GM23338 (cell line): ENCODE measurements around the gene WHAMM. TPM values are rescaled to one million over a fixed set of nuclear protein-coding genes. Genes with fewer than 3 reads are reported as not detected.

Source experiments
- ATAC-seq: fragments of 200-7000 bp; cut with Tn5 transposase; 3 replicates; pipeline ENCODE4 v1.9.1; 2020
- DNase-seq: peaks from one replicate; pipeline ENCODE4 v3.0.0-alpha.2; 2015; ENCODE audit warnings: low spot score
- H2AFZ ChIP-seq: fragments of 200-600 bp; sonication (generic); 2 replicates; pipeline ENCODE4 v1.8.0; 2016; ENCODE audit warnings: antibody characterized with exemption, mild to moderate bottlenecking, moderate library complexity
- H3F3A ChIP-seq: fragments of 200-600 bp; sonication (generic); replicated peaks from 2 replicates; pipeline ENCODE4 v1.8.0; 2017; ENCODE audit warnings: antibody characterized with exemption, mixed run types, low read depth
- H3K27ac ChIP-seq: fragments of 200-600 bp; sonication (generic); 2 replicates; pipeline ENCODE4 v1.6.1; 2016; ENCODE audit warnings: low read depth
- H3K27me3 ChIP-seq: fragments of 200-600 bp; sonication (generic); 2 replicates; pipeline ENCODE4 v1.8.0; 2016; ENCODE audit warnings: mild to moderate bottlenecking, mixed run types, moderate library complexity; ENCODE audit not compliant: insufficient read depth
- H3K36me3 ChIP-seq: fragments of 200-600 bp; sonication (generic); 2 replicates; pipeline ENCODE4 v1.8.0; 2016; ENCODE audit warnings: mild to moderate bottlenecking; ENCODE audit not compliant: insufficient read depth
- H3K4me1 ChIP-seq: fragments of 200-600 bp; sonication (generic); 2 replicates; pipeline ENCODE4 v1.8.0; 2016; ENCODE audit warnings: mild to moderate bottlenecking, moderate library complexity; ENCODE audit not compliant: insufficient read depth
- H3K4me2 ChIP-seq: fragments of 200-600 bp; sonication (generic); 2 replicates; pipeline ENCODE4 v1.7.1; 2017; ENCODE audit warnings: mixed run types
- H3K4me3 ChIP-seq: fragments of 200-600 bp; sonication (generic); 2 replicates; pipeline ENCODE4 v1.6.1; 2016; ENCODE audit warnings: mixed run types
- H3K79me2 ChIP-seq: fragments of 200-600 bp; sonication (generic); replicated peaks from 2 replicates; pipeline ENCODE4 v1.8.0; 2017; ENCODE audit warnings: mild to moderate bottlenecking; ENCODE audit not compliant: insufficient read depth
- H3K9me2 ChIP-seq: fragments of 200-600 bp; sonication (generic); 2 replicates; pipeline ENCODE4 v1.8.0; 2017; ENCODE audit not compliant: insufficient read depth
- H4K20me1 ChIP-seq: fragments of 200-600 bp; sonication (generic); replicated peaks from 2 replicates; pipeline ENCODE4 v1.8.0; 2017; ENCODE audit warnings: mild to moderate bottlenecking; ENCODE audit not compliant: insufficient read depth
- H3K27ac Mint-ChIP-seq: 2 replicates; pipeline ENCODE4 v1.8.0; 2020; ENCODE audit warnings: inconsistent platforms, mild to moderate bottlenecking, moderate library complexity, mixed read lengths
- H3K27me3 Mint-ChIP-seq: 3 replicates; pipeline ENCODE4 v1.8.0; 2022; ENCODE audit warnings: low read depth, mild to moderate bottlenecking, moderate library complexity, mixed read lengths, inconsistent platforms; ENCODE audit not compliant: insufficient read depth, poor library complexity
- H3K36me3 Mint-ChIP-seq: 3 replicates; pipeline ENCODE4 v1.8.0; 2021; ENCODE audit warnings: low read depth, mild to moderate bottlenecking, inconsistent platforms, moderate library complexity, mixed read lengths
- H3K4me1 Mint-ChIP-seq: 3 replicates; pipeline ENCODE4 v1.8.0; 2020; ENCODE audit warnings: mild to moderate bottlenecking, inconsistent platforms, mixed read lengths
- H3K4me3 Mint-ChIP-seq: 3 replicates; pipeline ENCODE4 v1.8.0; 2021; ENCODE audit warnings: moderate library complexity, mild to moderate bottlenecking, inconsistent platforms, mixed read lengths
- H3K9me3 Mint-ChIP-seq: 3 replicates; pipeline ENCODE4 v1.8.0; 2020; ENCODE audit warnings: moderate library complexity, mild to moderate bottlenecking, inconsistent platforms, mixed read lengths
- CREB1 ChIP-seq: fragments of 250-450 bp; sonication (Bioruptor Pico); IDR thresholded peaks from 2 replicates; pipeline ENCODE4 v1.5.0; 2020; ENCODE audit warnings: low read depth, mild to moderate bottlenecking, moderate library complexity
- EZH2 ChIP-seq: fragments of 200-600 bp; sonication (generic); IDR thresholded peaks from one replicate; pipeline ENCODE4 v1.8.0; 2017; ENCODE audit warnings: antibody characterized with exemption, mild to moderate bottlenecking, low read depth; ENCODE audit not compliant: unreplicated experiment
- EZH2phosphoT487 ChIP-seq: fragments of 200-600 bp; sonication (generic); IDR thresholded peaks from one replicate; pipeline ENCODE4 v1.8.1; 2018; ENCODE audit warnings: antibody characterized with exemption; ENCODE audit not compliant: unreplicated experiment
- NANOG ChIP-seq: IDR thresholded peaks from 2 replicates; pipeline ENCODE4 v1.6.1; 2016; ENCODE audit warnings: antibody characterized with exemption, borderline replicate concordance
- STAT1 ChIP-seq: IDR thresholded peaks from one replicate; pipeline ENCODE4 v1.6.1; 2016; ENCODE audit warnings: antibody characterized with exemption; ENCODE audit not compliant: unreplicated experiment
- ZNF114 ChIP-seq: fragments of 250-450 bp; sonication (Bioruptor Pico); IDR thresholded peaks from 2 replicates; pipeline ENCODE4 v1.5.0; 2020; ENCODE audit warnings: mild to moderate bottlenecking, moderate library complexity
- polyA plus RNA-seq: library from polyadenylated mRNA; unstranded; fragments of >200 nt; fragmentation: Nextera tagmentation; extraction: Ambion mirVana; gene quantifications from 2 replicates; pipeline ENCODE4 v1.2.1, GENCODE V29; 2016
- total RNA-seq: library from RNA; depleted of rRNA; stranded (reverse); fragments of >200 nt; shearing (Covaris generic); gene quantifications from 2 replicates; pipeline ENCODE4 v1.2.3, GENCODE V29; 2014
- TF ChIP-seq, protein P1 (sequence below): IDR thresholded peaks from one replicate; pipeline ENCODE4 v1.6.1; 2018; ENCODE audit warnings: antibody characterized with exemption; ENCODE audit not compliant: unreplicated experiment
- TF ChIP-seq, protein P2 (sequence below), 2 experiments: fragments of 200-600 bp in 1 of 2; sonication (generic) in 1 of 2; conservative IDR thresholded peaks; 2 replicates each; pipeline versions ENCODE4 v1.5.1 to v1.6.1; 2016 to 2017; ENCODE audit warnings: antibody characterized with exemption in 2 of 2, low read depth in 2 of 2, mild to moderate bottlenecking in 2 of 2, moderate library complexity in 1 of 2
- TF ChIP-seq, protein P3 (sequence below): IDR thresholded peaks from 2 replicates; pipeline ENCODE4 v1.6.1; 2016; ENCODE audit warnings: antibody characterized with exemption

The WHAMM gene
- total and polyA plus RNA-seq, 2 experiments from 2014 or later: 2.2 to 4.1 TPM

DNA sequence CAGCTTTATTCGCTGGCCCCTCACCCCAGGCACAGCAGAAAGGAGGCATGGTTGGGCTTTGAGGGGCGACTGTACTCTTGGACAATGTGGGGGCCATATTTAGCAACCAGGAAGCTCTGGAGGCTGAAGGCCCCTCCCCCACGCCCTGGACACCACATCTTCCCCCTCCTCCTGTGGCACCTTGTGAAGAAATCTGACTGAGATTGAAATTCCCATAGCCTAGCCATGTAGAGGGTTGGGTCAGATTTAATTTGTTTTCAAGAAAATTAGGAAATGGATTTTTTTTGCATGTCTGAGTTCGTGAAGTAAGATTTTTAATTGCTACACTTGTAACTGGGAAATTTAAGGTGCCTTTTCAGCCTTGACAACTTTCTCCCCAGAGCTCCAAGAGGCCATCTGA, 28.1 kb upstream of the WHAMM start (continued):
- TF ChIP-seq, protein P1, sequence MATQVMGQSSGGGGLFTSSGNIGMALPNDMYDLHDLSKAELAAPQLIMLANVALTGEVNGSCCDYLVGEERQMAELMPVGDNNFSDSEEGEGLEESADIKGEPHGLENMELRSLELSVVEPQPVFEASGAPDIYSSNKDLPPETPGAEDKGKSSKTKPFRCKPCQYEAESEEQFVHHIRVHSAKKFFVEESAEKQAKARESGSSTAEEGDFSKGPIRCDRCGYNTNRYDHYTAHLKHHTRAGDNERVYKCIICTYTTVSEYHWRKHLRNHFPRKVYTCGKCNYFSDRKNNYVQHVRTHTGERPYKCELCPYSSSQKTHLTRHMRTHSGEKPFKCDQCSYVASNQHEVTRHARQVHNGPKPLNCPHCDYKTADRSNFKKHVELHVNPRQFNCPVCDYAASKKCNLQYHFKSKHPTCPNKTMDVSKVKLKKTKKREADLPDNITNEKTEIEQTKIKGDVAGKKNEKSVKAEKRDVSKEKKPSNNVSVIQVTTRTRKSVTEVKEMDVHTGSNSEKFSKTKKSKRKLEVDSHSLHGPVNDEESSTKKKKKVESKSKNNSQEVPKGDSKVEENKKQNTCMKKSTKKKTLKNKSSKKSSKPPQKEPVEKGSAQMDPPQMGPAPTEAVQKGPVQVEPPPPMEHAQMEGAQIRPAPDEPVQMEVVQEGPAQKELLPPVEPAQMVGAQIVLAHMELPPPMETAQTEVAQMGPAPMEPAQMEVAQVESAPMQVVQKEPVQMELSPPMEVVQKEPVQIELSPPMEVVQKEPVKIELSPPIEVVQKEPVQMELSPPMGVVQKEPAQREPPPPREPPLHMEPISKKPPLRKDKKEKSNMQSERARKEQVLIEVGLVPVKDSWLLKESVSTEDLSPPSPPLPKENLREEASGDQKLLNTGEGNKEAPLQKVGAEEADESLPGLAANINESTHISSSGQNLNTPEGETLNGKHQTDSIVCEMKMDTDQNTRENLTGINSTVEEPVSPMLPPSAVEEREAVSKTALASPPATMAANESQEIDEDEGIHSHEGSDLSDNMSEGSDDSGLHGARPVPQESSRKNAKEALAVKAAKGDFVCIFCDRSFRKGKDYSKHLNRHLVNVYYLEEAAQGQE: no peak
- TF ChIP-seq, protein P2, sequence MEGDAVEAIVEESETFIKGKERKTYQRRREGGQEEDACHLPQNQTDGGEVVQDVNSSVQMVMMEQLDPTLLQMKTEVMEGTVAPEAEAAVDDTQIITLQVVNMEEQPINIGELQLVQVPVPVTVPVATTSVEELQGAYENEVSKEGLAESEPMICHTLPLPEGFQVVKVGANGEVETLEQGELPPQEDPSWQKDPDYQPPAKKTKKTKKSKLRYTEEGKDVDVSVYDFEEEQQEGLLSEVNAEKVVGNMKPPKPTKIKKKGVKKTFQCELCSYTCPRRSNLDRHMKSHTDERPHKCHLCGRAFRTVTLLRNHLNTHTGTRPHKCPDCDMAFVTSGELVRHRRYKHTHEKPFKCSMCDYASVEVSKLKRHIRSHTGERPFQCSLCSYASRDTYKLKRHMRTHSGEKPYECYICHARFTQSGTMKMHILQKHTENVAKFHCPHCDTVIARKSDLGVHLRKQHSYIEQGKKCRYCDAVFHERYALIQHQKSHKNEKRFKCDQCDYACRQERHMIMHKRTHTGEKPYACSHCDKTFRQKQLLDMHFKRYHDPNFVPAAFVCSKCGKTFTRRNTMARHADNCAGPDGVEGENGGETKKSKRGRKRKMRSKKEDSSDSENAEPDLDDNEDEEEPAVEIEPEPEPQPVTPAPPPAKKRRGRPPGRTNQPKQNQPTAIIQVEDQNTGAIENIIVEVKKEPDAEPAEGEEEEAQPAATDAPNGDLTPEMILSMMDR (conservative IDR thresholded peaks at IDR 0.05; ENCODE audit: low read depth in 2 of 2): no peak
- TF ChIP-seq EZH2phosphoT487 (no peak), ZNF114 (CRISPR knock-in tag) (no peak), EZH2 (no peak), CREB1 (CRISPR knock-in tag) (no peak), NANOG (no peak)
- TF ChIP-seq, protein P3, sequence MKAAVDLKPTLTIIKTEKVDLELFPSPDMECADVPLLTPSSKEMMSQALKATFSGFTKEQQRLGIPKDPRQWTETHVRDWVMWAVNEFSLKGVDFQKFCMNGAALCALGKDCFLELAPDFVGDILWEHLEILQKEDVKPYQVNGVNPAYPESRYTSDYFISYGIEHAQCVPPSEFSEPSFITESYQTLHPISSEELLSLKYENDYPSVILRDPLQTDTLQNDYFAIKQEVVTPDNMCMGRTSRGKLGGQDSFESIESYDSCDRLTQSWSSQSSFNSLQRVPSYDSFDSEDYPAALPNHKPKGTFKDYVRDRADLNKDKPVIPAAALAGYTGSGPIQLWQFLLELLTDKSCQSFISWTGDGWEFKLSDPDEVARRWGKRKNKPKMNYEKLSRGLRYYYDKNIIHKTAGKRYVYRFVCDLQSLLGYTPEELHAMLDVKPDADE: no peak

DNA sequence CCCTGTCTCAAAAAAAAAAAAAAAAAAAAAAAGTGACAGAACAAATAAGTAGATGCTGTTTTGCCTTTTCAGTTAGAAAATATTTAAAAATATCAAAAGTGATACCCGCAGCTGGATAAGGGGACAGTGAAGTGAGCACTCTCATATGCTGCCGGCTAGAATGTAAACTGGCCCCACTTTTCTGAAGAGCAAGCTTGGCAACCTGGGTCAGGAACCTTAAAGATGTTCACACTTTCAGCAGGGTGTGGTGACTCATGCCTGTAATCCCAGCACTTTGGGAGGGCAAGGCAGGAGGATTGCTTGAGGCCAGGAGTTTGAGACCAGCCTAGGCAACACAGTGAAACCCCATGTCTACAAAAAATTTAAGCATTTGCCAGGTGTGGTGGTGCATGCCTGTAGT, 20.9 kb upstream of the WHAMM start:
- no peaks in the 10 kb centered on the region for H3K27me3 ChIP-seq
- H3K27ac ChIP-seq: no peak overlapping the region
- no peaks in the 10 kb centered on the region; the same call in 1 of the 2 replicates for H3K9me2 ChIP-seq
- no peak overlapping the region for H3K4me2 ChIP-seq
- no peaks in the 10 kb centered on the region for H3K36me3 ChIP-seq
- Mint-ChIP-seq H3K36me3 (no peaks in the 10 kb centered on the region), H3K27me3 (peaks cover 2% of the 10 kb centered on the region), H3K27ac (no peak overlapping the region), H3K4me1 (no peaks in the 10 kb centered on the region), H3K9me3 (no peaks in the 10 kb centered on the region), H3K4me3 (no peak overlapping the region)
- DNase-seq (no peak), ATAC-seq (no peak)
- H4K20me1 ChIP-seq: no peaks in the 10 kb centered on the region
- H3K4me3 ChIP-seq: no peak overlapping the region
- no peak overlapping the region for H2AFZ ChIP-seq
- H3F3A ChIP-seq: no peaks in the 10 kb centered on the region
- H3K79me2 ChIP-seq: no peaks in the 10 kb centered on the region
- no peaks in the 10 kb centered on the region for H3K4me1 ChIP-seq
- TF ChIP-seq, protein P1: no peak
- TF ChIP-seq, protein P3: no peak
- TF ChIP-seq STAT1: no peak
